PC-3 (cell line): ENCODE data around the gene PCBP1. TPM values are rescaled to one million over a fixed set of nuclear protein-coding genes. Genes with fewer than 3 reads are reported as not detected.
"Not testable (repeated sequence)": the region's sequence is repeated elsewhere in the genome, so short reads cannot be mapped to it uniquely, and the experiment has no call there.

ENCODE experiments used
- ATAC-seq: fragments of 200-7000 bp; cut with Tn5 transposase; 2 replicates; pipeline ENCODE4 v1.9.1; 2020; ENCODE audit warnings: mild to moderate bottlenecking, moderate library complexity
- BruUV-seq: library from RNA; stranded (reverse); fragments of 400-500 nt; replicated peaks from 2 replicates; lab custom pipeline; 2021; lab: Mats Ljungman, UMichigan
- CTCF ChIA-PET: fragments of 300-600 bp; sonication (Branson Sonifier 250); formaldehyde crosslinking; loops from one replicate; lab custom pipeline; 2022; ENCODE audit warnings: antibody characterized with exemption; lab: Charles Lee
- POLR2A ChIA-PET: fragments of 300-600 bp; sonication (Branson Sonifier 250); formaldehyde crosslinking; loops from one replicate; lab custom pipeline; 2022; ENCODE audit warnings: antibody characterized with exemption; ENCODE audit not compliant: unreplicated experiment; lab: Charles Lee
- DNase-seq: peaks from one replicate; pipeline ENCODE4 v3.0.0-alpha.2; 2015
- H2AFZ ChIP-seq: fragments of 300-600 bp; sonication (generic); 2 replicates; pipeline ENCODE4 v1.6.0; 2016; ENCODE audit warnings: antibody characterized with exemption, low read length
- H3F3A ChIP-seq: fragments of 300-600 bp; sonication (generic); one replicate; pipeline ENCODE4 v1.6.0; 2017; ENCODE audit warnings: antibody characterized with exemption, low read length, control low read depth, mild to moderate bottlenecking; ENCODE audit not compliant: unreplicated experiment
- H3K27ac ChIP-seq: fragments of 300-600 bp; sonication (generic); 2 replicates; pipeline ENCODE4 v1.5.1; 2016; ENCODE audit warnings: mild to moderate bottlenecking, low read length
- H3K27me3 ChIP-seq: fragments of 300-600 bp; sonication (generic); 2 replicates; pipeline ENCODE4 v1.6.1; 2016; ENCODE audit warnings: low read length, mixed read lengths
- H3K36me3 ChIP-seq: fragments of 300-600 bp; sonication (generic); 2 replicates; pipeline ENCODE4 v1.6.1; 2016; ENCODE audit warnings: low read depth, mixed run types, low read length, mixed read lengths
- H3K4me1 ChIP-seq: fragments of 300-600 bp; sonication (generic); 2 replicates; pipeline ENCODE4 v1.5.1; 2016; ENCODE audit warnings: low read length; ENCODE audit not compliant: insufficient read depth
- H3K4me2 ChIP-seq: fragments of 300-600 bp; sonication (generic); 2 replicates; pipeline ENCODE4 v1.6.0; 2016; ENCODE audit warnings: low read length
- H3K4me3 ChIP-seq: fragments of 300-600 bp; sonication (generic); 2 replicates; pipeline ENCODE4 v1.5.1; 2016; ENCODE audit warnings: mild to moderate bottlenecking, low read length, mixed read lengths
- H3K79me2 ChIP-seq: fragments of 300-600 bp; sonication (generic); 2 replicates; pipeline ENCODE4 v1.6.1; 2017; ENCODE audit warnings: low read length, mixed read lengths
- H3K9ac ChIP-seq: fragments of 300-600 bp; sonication (generic); 2 replicates; pipeline ENCODE4 v1.6.0; 2016; ENCODE audit warnings: mild to moderate bottlenecking, low read length
- H3K9me2 ChIP-seq: fragments of 300-600 bp; sonication (generic); replicated peaks from 2 replicates; pipeline ENCODE4 v1.6.1; 2016; ENCODE audit warnings: mixed run types, low read length, mixed read lengths
- H3K9me3 ChIP-seq: fragments of 300-600 bp; sonication (generic); 2 replicates; pipeline ENCODE4 v1.6.1; 2016; ENCODE audit warnings: low read length, mixed read lengths
- H4K20me1 ChIP-seq: fragments of 300-600 bp; sonication (generic); 2 replicates; pipeline ENCODE4 v1.6.1; 2016; ENCODE audit warnings: low read length, mixed read lengths
- EZH2 ChIP-seq: fragments of 300-600 bp; sonication (generic); IDR thresholded peaks from one replicate; pipeline ENCODE4 v1.6.1; 2017; ENCODE audit warnings: antibody characterized with exemption, mild to moderate bottlenecking, low read length; ENCODE audit not compliant: unreplicated experiment
- EZH2phosphoT487 ChIP-seq: fragments of 300-600 bp; sonication (generic); IDR thresholded peaks from 2 replicates; pipeline ENCODE4 v1.6.1; 2018; ENCODE audit warnings: mild to moderate bottlenecking, antibody characterized with exemption, low read length, borderline replicate concordance
- intact Hi-C: fragments of 100-400 bp; cut with micrococcal nuclease; formaldehyde crosslinking; loops from 2 replicates; pipeline ENCODE4 v1.9.0; 2023
- total RNA-seq: library from RNA; depleted of rRNA; stranded (reverse); fragments of >200 nt; gene quantifications from 2 replicates; pipeline ENCODE4 v1.2.3, GENCODE V29; 2014
- TF ChIP-seq, protein P1 (sequence below): fragments of 300-600 bp; sonication (generic); conservative IDR thresholded peaks from 2 replicates; pipeline ENCODE4 v1.5.1; 2017; ENCODE audit warnings: antibody characterized with exemption, low read depth, mild to moderate bottlenecking, low read length

PCBP1 gene
- total RNA-seq, 1 experiment from 2014 or later: 39.2 TPM

DNA sequence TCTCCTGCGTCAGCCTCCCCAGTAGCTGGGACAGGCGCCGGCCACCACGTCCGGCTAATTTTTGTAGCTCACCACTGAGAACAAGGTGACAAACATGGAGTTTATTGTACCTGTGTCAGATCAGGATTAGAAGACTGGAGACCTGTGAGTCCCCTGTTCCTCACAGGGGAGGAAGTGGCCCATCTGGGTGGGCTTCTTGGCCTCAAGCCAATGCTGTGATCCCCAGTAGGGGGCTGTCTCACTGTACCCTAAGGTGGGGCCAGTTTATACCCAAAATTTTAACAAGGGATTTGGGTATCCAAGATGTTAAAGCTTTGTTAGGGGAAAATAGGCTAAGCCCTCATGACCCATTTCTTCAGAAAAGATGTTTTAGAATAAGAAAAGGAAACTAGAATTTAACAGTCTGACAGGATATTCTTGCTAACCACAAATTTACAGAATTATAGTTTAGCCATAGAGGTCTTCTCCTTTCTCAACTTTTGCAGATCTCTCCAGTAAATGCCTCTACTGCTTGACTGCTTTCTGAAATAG, 16.3 kb downstream of the PCBP1 start:
- no peak for ATAC-seq
- no peaks in the 10 kb centered on the region for H3F3A ChIP-seq
- no TSS peak for BruUV-seq
- H3K4me3 ChIP-seq: no peak overlapping the region
- ChIA-PET CTCF (no interaction called here), POLR2A (no interaction called here)
- no peaks in the 10 kb centered on the region for H3K36me3 ChIP-seq
- H3K27ac ChIP-seq: no peak overlapping the region
- H3K9me3 ChIP-seq: no peaks in the 10 kb centered on the region
- H3K9me2 ChIP-seq: no peaks in the 10 kb centered on the region
- intact Hi-C loops: no loop called here
- no peaks in the 10 kb centered on the region for H3K27me3 ChIP-seq
- no peak overlapping the region for H2AFZ ChIP-seq
- H4K20me1 ChIP-seq: no peaks in the 10 kb centered on the region
- no peaks in the 10 kb centered on the region for H3K79me2 ChIP-seq
- TF ChIP-seq EZH2 (no peak), EZH2phosphoT487 (no peak)
- TF ChIP-seq, protein P1, sequence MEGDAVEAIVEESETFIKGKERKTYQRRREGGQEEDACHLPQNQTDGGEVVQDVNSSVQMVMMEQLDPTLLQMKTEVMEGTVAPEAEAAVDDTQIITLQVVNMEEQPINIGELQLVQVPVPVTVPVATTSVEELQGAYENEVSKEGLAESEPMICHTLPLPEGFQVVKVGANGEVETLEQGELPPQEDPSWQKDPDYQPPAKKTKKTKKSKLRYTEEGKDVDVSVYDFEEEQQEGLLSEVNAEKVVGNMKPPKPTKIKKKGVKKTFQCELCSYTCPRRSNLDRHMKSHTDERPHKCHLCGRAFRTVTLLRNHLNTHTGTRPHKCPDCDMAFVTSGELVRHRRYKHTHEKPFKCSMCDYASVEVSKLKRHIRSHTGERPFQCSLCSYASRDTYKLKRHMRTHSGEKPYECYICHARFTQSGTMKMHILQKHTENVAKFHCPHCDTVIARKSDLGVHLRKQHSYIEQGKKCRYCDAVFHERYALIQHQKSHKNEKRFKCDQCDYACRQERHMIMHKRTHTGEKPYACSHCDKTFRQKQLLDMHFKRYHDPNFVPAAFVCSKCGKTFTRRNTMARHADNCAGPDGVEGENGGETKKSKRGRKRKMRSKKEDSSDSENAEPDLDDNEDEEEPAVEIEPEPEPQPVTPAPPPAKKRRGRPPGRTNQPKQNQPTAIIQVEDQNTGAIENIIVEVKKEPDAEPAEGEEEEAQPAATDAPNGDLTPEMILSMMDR: no peak
- H3K4me2 ChIP-seq: no peak overlapping the region
- no peak for DNase-seq
- no peak overlapping the region for H3K9ac ChIP-seq
- H3K4me1 ChIP-seq: peaks cover 6% of the 10 kb centered on the region

DNA sequence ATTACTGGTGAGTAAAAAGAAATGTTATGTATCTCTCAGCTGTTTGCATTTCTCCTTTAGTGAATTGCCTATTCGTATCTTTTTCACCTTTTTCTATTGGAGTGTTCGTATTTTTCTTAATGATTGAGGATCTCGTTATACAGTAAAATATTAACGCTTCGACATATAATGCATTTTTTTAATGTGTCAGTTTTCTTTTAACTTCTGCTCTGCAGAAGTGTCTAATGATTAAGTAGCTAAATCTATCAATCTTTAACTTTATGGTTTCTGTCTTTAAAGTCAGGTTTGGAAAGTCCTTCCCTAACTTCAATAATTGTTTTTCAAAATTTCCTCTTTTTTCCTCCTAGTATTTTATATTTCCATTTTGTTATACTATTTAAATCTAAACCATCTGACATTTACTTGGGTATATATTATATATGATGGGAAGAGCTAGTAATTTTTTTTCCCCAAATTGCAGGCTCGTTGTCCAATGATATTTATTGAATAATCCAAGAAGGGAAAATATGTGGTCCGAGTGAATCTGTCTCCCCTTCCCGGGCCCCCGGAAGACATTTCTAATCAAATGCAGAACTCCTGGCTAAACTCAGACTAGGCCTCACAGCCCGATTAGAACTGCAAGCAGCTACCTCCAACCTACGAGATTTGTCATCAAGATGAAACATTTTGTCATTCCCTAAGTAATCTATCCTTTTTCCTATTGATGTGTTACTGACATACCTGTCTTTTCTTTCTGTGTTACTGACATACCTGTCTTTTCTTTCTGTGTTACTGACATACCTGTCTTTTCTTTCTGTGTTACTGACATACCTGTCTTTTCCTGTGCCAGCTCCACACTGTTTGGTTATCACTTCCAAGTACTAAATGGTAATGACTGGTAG, 17.2 kb downstream of the PCBP1 start:
- BruUV-seq: no TSS peak
- Histone ChIP-seq H3K4me2 (no peak overlapping the region), H3K27me3 (no peaks in the 10 kb centered on the region), H3K27ac (no peak overlapping the region), H3K9me3 (no peaks in the 10 kb centered on the region), H3K36me3 (no peaks in the 10 kb centered on the region), H3F3A (no peaks in the 10 kb centered on the region), H3K79me2 (no peaks in the 10 kb centered on the region), H3K9me2 (no peaks in the 10 kb centered on the region), H3K9ac (no peak overlapping the region), H2AFZ (no peak overlapping the region), H3K4me3 (no peak overlapping the region), H4K20me1 (no peaks in the 10 kb centered on the region), H3K4me1 (peaks cover 12% of the 10 kb centered on the region)
- DNase-seq (no peak), ATAC-seq (no peak)
- ChIA-PET CTCF (no interaction called here), POLR2A (no interaction called here)
- intact Hi-C loops: no loop called here
- TF ChIP-seq, protein P1: no peak
- TF ChIP-seq EZH2: no peak
- TF ChIP-seq EZH2phosphoT487: no peak

DNA sequence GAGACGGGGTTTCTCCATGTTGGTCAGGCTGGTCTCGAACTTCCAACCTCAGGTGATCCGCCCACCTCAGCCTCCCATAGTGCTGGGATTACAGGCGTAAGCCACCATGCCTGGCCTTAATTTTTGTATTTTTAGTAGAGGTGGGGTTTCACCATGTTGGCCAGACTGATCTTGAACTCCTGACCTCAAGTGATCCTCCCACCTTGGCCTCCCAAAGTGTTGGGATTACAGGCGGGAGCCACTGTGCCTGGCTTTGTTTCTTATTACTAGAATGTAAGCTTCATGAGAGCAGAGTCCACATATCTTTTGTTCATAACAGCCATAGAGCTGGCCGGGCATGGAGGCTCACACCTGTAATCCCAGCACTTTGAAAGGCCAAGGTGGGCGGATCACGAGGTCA, 18.9 kb downstream of the PCBP1 start:
- H3K4me3 ChIP-seq, H3F3A ChIP-seq, H2AFZ ChIP-seq, H3K36me3 ChIP-seq, intact Hi-C loops, H3K9me2 ChIP-seq, CTCF ChIA-PET, H3K9me3 ChIP-seq, H3K27me3 ChIP-seq, H3K9ac ChIP-seq, ATAC-seq, H3K79me2 ChIP-seq, H4K20me1 ChIP-seq, H3K27ac ChIP-seq, POLR2A ChIA-PET, H3K4me2 ChIP-seq, DNase-seq, BruUV-seq: not testable (repeated sequence)
- peaks cover 12% of the 10 kb centered on the region for H3K4me1 ChIP-seq

DNA sequence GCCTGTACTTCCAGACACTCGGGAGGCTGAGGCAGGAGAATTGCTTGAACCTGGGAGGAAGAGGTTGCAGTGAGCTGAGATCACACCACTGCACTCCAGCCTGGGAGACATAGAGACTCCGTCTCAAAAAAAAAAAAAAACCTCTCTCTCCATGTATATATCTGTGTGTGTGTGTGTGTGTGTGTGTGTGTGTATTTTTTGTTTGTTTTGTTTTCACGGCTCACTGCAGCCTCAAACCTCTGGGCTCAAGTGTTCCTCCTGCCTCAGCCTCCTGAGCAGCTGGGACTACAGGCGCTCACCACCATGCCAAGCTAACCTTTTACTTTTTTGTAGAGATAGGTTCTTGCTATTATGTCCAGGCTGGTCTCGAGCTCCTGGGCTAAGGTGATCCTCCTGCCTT, 23.1 kb downstream of the PCBP1 start:
- H3K4me3 ChIP-seq, H3K27ac ChIP-seq, CTCF ChIA-PET, DNase-seq, POLR2A ChIA-PET, H3K9me2 ChIP-seq, H3K9ac ChIP-seq, intact Hi-C loops, ATAC-seq, BruUV-seq, H3F3A ChIP-seq, H3K9me3 ChIP-seq, H3K36me3 ChIP-seq, H3K27me3 ChIP-seq, H3K79me2 ChIP-seq, H4K20me1 ChIP-seq, H3K4me2 ChIP-seq, H2AFZ ChIP-seq: not testable (repeated sequence)
- H3K4me1 ChIP-seq: peaks cover 12% of the 10 kb centered on the region
